Fibroblast of skin of right quadriceps (primary cell): Measurements from ENCODE around the gene OR4C6.

Experiments used
- DNase-seq: peaks from one replicate; pipeline ENCODE4 v3.0.0-alpha.2; 2013

OR4C6 gene

DNA sequence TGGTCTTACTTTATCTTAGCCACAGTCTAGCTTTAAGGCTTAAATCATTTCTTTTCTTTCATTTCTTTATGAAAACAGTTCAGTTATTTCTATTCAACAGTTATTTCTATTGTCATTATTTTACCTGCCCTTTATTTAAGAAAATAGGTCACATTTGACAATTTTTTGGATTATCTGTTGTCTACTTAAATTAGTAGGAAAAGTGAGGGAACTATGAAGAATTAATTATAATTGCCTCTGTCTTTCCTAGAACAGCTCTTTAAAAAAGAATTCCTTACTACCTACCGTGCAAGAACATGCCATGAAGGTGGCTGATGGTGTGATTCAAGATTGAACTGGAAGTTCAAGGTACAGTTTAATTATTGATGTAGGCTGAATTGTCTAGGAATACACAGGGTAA is at the start of gene OR4C6:
OR4C6 (plus strand) TSS at position 301 of the 400 bp plus-strand sequence. CDS start 2,966 bp downstream, outside the sequence.
- DNase-seq, result no peak

DNA sequence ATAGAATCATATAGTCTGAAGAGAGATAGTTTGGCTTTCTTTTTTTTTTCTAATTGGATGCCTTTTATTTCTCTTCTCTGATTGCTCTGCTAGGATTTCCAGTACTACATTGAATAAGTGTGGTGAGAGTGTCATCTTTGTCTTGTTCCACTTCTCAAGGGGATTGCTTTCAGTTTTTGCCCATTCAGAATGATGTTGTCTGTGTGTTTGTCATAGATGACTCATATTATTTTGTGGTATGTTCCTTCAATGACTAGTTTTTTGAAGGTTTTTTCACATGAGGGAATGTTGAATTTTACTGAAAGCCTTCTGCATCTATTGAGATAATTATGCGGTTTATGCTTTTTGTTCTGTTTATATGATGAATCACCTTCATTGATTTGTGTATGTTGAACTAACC is 37.5 kb upstream of the OR4C6 start:
- no peak for DNase-seq

DNA sequence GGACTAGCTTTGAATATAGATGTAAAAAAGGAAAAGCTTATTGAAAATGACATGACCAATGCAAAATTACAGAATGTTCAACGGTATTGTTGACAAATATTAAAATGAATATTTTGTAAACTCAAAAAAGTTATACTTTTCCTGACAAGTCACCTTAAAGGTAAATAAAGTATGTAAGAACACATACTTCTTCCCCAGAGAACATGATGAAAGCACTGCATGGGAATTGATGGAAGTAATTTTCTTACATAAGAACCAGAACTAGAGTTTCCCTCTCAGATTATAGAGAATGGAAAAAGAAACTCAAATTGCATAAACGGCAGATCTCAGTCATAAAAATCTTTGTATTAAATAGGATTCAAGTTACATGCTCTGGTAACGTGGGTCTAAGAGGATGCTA is 27.2 kb upstream of the OR4C6 start, which contains the start of gene OR4P4:
OR4P4 (plus strand) TSS at position 301 of the 400 bp plus-strand sequence.
- DNase-seq, result no peak

DNA sequence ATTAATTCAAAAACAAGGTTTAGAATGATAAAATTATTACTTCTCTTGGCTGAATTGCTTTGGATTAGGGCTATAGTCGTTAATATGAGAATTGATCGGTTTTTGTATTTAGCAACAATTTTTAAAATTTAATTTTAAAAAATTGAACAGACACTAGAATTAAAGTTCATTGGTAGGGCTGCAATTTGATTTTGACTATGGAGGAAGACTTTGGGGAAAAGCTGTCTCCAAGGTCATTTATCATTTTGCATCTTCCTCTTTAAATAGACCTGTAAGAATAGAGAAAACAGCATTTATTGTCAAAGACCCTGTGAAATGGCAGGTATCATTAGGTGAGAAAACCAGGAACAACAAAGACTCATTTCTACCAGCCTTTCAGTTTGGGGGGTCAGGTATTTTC is 14.0 kb upstream of the OR4C6 start, which contains the start of gene OR4S2:
OR4S2 (plus strand) TSS at position 301 of the 400 bp plus-strand sequence. CDS start 2,577 bp downstream, outside the sequence.
- no peak for DNase-seq

DNA sequence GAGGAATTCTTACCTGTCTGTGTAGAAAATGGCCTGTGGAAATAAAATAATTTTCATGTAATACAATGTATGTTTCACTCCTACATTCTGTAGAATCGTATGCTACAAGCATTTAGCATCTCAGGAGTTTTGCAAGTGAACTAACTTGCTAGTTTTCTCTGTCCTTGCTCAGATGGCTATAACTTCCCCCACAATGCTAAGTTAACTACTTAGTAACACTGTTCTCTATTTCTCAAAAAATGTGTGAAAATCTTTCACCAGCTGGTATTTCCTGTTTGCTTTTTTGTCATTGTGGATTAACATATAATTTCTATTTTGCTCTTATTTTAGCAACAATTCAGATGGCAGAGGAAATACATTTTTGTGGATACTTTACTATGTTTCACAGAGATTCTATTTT is 9.4 kb upstream of the OR4C6 start:
- DNase-seq, result no peak

DNA sequence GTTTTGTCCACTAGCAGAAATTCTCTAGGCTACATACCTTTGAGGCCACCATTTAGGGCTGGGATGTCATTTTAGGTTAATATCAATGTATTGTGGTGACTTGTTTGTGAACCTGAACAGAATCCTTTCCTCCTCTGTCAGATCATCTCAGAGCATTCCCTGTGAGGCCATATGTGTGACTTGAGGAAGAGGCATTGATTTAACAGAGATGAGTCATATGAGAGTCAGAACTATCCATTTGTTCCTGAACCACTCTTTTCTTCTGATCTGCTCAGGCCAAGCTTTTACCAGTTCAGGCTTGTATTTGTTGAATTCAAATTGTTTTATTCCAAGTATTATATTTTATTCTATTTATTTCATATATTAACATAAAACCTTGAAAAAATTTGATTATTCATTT is 6.9 kb upstream of the OR4C6 start:
- DNase-seq, result no peak

DNA sequence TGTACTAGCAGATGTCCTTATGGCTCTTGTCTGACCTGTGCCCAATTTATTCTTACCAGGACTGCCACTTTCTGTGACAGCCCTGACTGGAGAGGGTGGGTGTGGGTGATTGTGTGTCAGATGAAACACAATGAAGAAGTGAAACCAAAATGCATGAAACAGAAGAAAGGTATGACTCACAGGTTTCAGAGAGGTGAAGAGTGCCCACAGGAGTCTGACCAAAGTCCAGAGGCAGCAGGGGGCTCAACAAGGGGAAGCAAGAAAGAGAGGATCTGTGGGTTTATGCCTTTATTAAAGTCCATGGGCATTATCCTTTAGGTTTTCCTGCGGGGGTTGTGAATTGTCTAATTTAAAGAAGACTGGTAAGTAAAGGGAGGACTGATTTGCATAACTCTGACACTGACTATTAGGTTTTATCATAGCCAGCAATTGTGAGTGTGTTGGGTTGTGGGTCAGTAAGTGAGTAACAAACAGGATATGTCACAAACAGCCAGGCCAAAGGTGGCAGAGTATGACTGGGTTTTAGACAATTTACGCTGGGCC is 3.9 kb upstream of the OR4C6 start:
- no peak for DNase-seq

DNA sequence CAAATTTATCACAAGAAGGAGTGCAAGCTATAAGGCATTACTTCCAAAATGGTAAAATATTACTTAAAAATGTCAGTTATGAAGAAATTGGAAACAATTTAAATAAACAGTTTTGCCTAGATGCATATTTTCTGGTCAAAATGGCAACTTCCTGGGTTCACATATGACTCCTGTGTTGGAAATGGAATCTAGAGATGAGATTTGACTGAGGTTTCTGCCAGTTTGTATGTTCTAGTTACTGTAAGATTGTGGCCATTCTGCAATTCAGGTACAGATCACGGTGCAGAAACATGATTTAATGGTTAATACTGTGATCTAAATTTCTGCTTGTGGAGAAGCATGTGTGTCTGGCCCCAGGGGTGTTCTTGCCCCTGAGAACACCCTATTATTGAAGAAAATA is 3.4 kb upstream of the OR4C6 start:
- DNase-seq, result no peak

DNA sequence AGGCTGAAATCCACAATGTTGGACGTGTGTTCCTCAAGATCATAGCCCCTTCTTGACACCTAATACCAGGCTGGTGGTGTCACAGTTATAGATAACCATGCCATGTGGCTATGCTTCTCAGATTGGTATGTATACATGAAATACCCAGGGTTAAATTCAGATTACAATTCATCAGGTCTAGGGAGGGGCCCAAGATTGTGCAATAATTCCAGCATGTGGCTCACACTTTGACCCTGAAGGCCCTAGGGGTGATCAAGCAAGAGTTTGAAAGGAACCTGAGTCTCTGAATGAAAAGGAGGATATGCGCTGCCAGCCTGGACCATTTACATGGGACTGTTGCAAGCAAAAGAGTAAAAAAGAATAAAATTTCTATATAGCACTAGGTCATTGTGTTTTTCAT is 7.4 kb downstream of the OR4C6 start:
- DNase-seq, result no peak

DNA sequence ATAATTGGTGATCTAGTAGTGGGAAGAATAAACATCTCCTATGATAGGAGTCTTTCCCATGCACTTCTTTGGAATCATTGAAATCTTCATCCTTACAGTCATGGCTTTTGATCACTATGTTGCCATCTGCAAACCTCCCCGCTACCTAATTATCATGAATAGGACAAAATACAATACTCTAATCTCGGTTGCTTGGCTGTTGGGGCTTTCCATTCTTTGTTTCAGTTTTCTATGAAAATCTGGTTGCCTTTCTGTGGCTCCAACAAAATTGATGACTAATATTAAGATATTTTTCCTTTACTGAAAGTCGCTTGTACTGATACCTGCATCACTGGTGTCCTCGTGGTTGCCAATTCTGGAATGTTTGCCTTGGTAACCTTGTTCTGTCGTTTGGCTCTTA is 11.9 kb downstream of the OR4C6 start:
- no peak for DNase-seq

DNA sequence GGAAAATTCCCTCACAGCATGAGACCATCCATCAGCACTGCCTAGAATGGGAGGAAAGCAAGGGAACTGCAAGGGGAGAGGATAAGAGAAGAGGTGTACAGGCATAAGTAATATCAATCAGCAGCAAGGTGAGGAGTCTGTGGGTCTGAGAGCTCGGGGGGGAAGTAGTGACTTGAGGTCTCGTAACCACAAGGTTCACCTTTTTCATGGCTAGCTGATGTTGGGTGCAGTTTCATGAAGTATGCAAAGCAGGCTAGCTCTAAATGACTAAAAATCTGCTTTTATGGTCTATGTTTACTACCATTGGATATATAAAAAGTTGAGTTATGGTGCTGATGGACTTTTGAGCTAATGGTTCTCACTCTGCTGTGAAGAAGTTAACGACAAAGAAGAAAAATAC is 35.8 kb downstream of the OR4C6 start:
- no peak for DNase-seq

DNA sequence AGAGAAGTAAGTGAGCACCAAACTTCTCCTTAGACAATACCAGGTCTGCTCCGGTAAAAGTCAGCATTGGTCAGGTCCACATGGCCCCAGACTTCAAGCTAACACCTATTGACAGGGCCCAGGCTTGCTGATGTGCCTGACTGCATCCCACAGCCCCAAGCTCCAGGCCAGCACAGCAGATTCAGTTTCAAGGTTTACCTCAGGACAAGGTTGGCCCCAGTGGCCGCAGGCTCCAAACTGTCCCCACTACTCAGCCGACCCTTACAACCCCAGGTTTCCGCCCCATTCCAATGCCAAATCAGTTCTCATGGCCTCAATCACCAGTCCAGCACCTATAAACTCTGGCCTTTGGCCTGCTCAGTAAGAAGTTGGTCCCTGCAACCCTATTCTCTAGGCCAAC is 39.4 kb downstream of the OR4C6 start:
- DNase-seq, result no peak

DNA sequence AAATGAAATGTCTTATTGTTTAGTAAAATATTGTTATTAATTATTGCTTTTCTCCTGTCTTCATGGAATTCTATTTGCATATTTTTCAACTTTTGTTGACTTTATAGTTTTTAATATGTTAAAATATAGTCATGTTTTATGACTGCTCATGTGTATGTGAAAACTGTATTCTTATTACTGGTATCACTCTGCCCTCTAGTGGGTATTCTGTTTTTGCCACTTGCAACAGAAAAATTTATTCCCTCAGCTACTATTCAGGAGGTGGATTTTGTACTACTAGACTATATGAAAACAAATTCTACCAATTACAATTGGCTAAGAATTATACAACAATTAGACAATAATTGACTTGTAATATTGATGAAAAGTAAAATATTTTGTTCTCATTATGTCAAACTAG is 45.0 kb downstream of the OR4C6 start:
- no peak for DNase-seq

DNA sequence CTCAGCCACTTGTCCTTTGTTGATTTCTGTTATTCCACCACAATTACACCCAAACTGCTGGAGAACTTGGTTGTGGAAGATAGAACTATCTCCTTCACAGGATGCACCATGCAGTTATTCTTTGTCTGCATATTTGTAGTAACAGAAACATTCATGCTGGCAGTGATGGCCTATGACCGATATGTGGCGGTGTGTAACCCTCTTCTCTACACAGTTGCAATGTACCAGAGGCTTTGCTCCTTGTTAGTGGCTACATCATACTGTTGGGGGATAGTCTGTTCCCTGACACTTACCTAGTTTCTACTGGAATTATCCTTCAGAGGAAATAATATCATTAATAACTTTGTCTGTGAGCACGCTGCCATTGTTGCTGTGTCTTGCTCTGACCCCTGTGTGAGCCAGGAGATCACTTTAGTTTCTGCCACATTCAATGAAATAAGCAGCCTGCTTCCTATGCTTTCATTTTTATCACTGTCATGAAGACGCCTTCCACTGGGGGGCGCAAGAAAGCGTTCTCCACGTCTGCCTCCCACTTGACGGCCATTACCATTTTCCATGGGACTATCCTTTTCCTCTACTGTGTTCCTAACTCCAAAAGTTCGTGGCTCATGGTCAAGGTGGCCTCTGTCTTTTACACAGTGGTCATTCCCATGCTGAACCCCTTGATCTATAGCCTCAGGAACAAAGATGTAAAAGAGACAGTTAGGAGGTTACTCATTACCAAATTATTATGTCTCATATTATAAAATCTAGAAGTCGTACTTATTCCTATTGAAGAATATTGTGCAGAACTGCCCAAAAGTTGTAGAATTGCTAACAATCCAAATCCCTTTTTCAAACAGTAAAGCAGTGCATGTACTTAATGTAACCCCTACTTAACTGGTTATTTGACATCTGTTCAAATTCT is 53.2 kb downstream of the OR4C6 start:
- DNase-seq, result no peak
